Measurements from ENCODE around the gene PPP2R2B.
"Not testable (repeated sequence)": the region's sequence is repeated elsewhere in the genome, so short reads cannot be mapped to it uniquely, and the experiment has no call there.

Gene PPP2R2B

DNA sequence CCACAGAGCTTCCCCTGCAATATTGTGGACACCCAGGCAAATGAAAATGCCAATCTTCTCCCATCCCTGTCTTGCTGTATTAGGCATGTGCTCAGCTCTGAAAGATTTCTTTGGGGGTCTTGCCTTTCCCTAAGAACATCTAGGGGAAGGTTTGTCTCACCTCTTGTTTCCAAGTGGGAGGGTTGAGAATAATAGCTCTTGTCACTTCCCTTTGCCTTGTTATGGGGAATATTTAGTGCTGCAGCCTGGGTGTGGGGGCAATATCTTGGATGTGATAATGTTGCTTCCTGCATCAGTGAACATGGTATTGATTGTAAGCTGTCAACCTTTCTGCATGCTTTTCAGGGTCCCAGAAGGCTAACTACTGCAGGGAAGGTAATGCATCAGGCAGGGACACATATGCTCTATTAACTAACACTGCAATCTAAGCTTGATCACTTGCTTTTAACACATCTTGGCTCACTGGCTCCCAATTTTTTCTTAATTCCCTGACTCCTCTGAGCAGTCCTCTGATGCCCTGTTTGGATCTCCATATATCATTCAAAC, 296.4 kb downstream of the PPP2R2B start:
- H3K9me3 ChIP-seq: no peaks in the 10 kb centered on the region
- H3K9ac ChIP-seq: no peak overlapping the region
- no peak overlapping the region for H3K27ac ChIP-seq
- no peaks in the 10 kb centered on the region for H4K20me1 ChIP-seq
- no peak overlapping the region for H3K4me2 ChIP-seq
- no peak overlapping the region for H3K4me3 ChIP-seq
- no peaks in the 10 kb centered on the region for H3K4me1 ChIP-seq
- no peaks in the 10 kb centered on the region for H3K27me3 ChIP-seq
- TF ChIP-seq Cebpa-rat (IDR thresholded peaks at IDR 0.05): no peak
- no peaks in the 10 kb centered on the region for H3K36me3 ChIP-seq

DNA sequence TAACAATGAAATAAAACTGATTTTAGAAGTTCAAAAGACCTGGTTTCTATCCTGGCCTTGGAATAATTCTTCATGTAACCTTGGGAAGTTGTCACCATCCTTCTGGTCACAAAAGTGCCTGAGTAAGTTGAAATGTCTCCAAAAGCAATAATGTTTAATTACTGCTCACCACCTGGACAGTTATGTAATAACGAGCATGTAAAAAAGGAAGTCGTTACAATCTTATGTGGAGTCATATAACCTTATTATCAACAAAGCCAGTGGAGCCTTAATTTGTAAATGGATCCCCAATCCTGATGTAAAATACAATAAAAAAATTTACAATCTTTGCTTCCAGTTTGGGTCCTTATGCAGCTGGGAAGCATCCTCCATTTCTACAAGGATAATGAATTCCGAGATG, 298.3 kb downstream of the PPP2R2B start:
- Histone ChIP-seq H3K4me1 (no peaks in the 10 kb centered on the region), H3K4me3 (no peak overlapping the region), H3K27me3 (no peaks in the 10 kb centered on the region), H3K9me3 (peaks cover 15% of the 10 kb centered on the region), H3K4me2 (no peak overlapping the region), H4K20me1 (no peaks in the 10 kb centered on the region), H3K9ac (no peak overlapping the region), H3K27ac (no peak overlapping the region), H3K36me3 (no peaks in the 10 kb centered on the region)
- TF ChIP-seq Cebpa-rat (IDR thresholded peaks at IDR 0.05): no peak

DNA sequence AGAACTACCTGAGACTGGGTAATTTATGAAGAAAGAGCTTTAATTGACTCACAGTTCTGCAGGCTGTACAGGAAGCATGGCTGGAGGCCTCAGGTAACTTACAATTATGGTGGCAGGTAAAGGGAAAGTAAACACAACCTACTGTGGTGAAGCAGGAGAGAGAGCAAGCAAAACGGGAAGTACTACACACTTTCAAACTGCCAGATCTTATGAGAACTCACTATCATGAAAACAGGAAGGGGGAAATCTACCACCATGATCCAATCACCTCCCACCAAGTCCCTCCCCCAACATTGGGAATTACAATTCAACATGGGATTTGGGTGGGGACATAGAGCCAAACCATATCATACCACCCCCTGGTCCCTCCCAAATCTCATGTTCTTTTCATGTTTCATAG, 303.8 kb downstream of the PPP2R2B start:
- Histone ChIP-seq H3K27me3 (no peaks in the 10 kb centered on the region), H3K36me3 (no peaks in the 10 kb centered on the region), H3K4me2 (no peak overlapping the region), H3K9me3 (peaks cover 28% of the 10 kb centered on the region), H4K20me1 (no peaks in the 10 kb centered on the region), H3K4me1 (no peaks in the 10 kb centered on the region), H3K9ac (no peak overlapping the region), H3K27ac (no peak overlapping the region), H3K4me3 (no peak overlapping the region)
- TF ChIP-seq Cebpa-rat (IDR thresholded peaks at IDR 0.05): no peak

DNA sequence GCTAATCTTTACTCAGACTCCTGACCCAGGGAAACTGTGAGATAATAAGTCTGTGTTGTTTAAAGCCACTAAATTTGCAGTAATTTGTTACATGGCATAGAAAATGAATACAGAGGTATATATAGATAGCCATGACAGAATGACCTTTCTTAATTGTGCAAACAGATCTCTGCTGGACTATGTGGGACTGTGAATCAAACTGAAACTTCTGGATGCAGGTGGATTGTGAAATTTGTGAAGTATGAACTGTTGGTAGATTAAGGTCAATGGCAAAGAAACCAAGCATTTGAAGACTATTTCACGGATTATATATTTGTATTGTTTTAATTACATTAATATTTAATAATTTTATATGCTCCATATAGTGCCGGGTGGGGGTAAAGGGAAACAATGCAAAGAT, 310.4 kb downstream of the PPP2R2B start:
- H3K36me3 ChIP-seq: no peaks in the 10 kb centered on the region
- no peak for TF ChIP-seq Cebpa-rat (IDR thresholded peaks at IDR 0.05)
- no peaks in the 10 kb centered on the region for H3K27me3 ChIP-seq
- no peak overlapping the region for H3K4me2 ChIP-seq
- no peak overlapping the region for H3K27ac ChIP-seq
- no peak overlapping the region for H3K4me3 ChIP-seq
- no peaks in the 10 kb centered on the region for H3K9me3 ChIP-seq
- H4K20me1 ChIP-seq: no peaks in the 10 kb centered on the region
- no peaks in the 10 kb centered on the region for H3K4me1 ChIP-seq
- H3K9ac ChIP-seq: no peak overlapping the region

DNA sequence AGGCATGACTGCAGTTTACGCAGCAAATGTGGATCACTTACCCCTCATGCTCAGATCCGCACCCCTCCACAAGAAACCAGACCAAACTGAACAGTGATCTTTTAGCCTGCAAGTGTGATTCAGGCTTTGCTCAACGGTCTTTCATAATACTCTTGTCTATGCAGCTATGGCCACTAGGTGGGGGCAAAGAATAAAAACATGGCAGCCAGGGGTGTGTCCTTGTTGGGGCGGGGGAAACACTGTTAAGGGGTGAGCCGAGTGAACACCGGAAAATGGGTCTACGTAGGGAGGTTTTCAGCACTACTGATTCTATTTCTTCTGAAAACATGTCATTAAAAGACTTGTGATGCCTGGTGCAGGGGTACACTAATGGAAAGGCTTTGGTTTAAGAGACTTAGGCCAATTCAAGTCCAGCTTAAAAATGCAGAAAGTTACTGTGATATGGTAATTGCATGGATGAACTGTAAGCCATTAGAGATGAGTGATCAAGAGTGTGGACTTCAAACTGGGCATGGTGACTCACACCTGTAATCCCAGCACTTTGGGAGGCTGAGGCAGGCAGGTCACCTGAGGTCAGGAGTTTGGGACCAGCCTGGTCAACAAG, 312.7 kb downstream of the PPP2R2B start:
- TF ChIP-seq Cebpa-rat (IDR thresholded peaks at IDR 0.05): no peak
- Histone ChIP-seq H3K4me1 (no peaks in the 10 kb centered on the region), H3K9ac (no peak overlapping the region), H3K4me3 (no peak overlapping the region), H3K36me3 (no peaks in the 10 kb centered on the region), H3K27me3 (no peaks in the 10 kb centered on the region), H3K9me3 (no peaks in the 10 kb centered on the region), H3K27ac (no peak overlapping the region), H4K20me1 (no peaks in the 10 kb centered on the region), H3K4me2 (no peak overlapping the region)

DNA sequence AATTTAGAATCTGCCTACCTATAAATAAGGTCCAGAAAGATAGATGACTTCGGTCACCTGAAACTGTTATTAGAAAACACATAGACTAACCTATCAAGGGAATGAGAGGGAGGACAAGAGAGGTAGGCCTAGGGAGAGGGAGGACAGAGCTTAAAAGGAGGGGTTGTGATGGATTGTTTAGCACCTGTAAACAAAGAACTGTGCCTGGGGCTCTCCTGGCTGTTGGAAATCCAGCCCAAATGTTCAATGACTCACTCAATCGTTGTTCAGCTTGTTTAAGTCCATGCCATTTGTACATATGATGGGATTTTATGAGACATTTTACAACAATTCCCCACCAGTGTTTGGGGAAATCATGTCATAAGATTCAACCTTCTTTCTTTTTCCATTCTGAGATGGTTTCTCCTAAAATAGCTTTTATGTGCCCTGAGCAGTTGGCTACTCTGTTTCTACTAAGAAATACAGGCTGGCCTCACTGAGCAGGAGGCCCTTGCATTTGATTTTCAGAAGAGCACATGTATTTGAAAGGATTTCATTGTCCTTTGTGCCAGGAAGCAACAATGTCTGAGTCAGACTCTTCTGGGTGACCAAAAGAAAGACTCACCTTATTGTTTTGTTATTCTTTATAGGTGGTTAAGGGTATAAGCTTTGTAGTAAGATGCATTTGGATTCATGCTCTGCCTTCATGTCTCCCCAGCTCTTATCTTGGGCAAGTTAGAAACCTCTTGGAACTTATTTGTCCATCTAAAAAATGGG, 314.4 kb downstream of the PPP2R2B start:
- no peak overlapping the region for H3K4me3 ChIP-seq
- H3K9me3 ChIP-seq: no peaks in the 10 kb centered on the region
- H3K4me2 ChIP-seq: no peak overlapping the region
- H3K4me1 ChIP-seq: no peaks in the 10 kb centered on the region
- H3K27me3 ChIP-seq: no peaks in the 10 kb centered on the region
- H3K36me3 ChIP-seq: no peaks in the 10 kb centered on the region
- H4K20me1 ChIP-seq: no peaks in the 10 kb centered on the region
- no peak overlapping the region for H3K9ac ChIP-seq
- H3K27ac ChIP-seq: no peak overlapping the region
- no peak for TF ChIP-seq Cebpa-rat (IDR thresholded peaks at IDR 0.05)

DNA sequence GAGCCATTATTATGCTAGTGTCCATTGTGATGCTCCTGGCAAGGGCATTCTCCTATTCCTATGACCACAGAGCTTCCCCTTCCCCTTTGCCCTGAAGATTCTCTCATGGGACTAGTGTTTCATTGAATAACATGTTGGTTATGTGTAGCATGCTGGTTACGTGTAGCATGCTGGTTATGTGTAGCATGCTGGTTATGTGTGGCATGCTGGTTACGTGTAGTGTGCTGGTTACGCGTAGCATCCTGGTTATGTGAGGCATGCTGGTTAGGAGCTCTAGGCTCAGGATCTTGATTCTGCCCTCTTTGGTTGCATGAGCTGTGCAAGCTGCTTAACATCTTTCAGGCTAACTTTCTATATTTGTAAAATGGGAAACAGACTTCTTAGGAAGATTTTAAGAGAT, 316.1 kb downstream of the PPP2R2B start:
- H3K4me3 ChIP-seq: no peak overlapping the region
- no peaks in the 10 kb centered on the region for H3K9me3 ChIP-seq
- H3K9ac ChIP-seq: no peak overlapping the region
- no peaks in the 10 kb centered on the region for H3K27me3 ChIP-seq
- H3K4me1 ChIP-seq: no peaks in the 10 kb centered on the region
- H3K27ac ChIP-seq: no peak overlapping the region
- TF ChIP-seq Cebpa-rat (IDR thresholded peaks at IDR 0.05): no peak
- no peak overlapping the region for H3K4me2 ChIP-seq
- H3K36me3 ChIP-seq: no peaks in the 10 kb centered on the region
- no peaks in the 10 kb centered on the region for H4K20me1 ChIP-seq

DNA sequence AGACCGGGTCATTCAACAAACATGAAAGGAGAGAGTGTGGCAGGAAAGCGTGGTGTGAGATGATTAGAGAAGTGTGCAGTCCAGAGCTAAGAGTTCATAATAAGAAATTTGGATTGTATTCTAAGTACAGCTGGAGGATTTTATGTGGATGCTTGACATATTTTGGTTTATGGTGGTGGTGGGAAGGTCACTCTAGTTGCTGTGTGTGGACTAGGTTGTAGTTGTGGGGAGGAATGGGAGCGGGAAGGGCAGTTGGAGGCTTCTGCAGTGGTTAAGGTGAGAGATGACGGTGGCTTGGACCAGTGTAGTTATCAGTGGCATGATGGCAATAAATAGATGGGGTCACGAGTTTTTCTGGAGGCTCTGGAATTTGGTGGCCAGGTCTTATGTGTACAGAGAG, 316.8 kb downstream of the PPP2R2B start:
- no peak for TF ChIP-seq Cebpa-rat (IDR thresholded peaks at IDR 0.05)
- H3K27ac ChIP-seq: no peak overlapping the region

DNA sequence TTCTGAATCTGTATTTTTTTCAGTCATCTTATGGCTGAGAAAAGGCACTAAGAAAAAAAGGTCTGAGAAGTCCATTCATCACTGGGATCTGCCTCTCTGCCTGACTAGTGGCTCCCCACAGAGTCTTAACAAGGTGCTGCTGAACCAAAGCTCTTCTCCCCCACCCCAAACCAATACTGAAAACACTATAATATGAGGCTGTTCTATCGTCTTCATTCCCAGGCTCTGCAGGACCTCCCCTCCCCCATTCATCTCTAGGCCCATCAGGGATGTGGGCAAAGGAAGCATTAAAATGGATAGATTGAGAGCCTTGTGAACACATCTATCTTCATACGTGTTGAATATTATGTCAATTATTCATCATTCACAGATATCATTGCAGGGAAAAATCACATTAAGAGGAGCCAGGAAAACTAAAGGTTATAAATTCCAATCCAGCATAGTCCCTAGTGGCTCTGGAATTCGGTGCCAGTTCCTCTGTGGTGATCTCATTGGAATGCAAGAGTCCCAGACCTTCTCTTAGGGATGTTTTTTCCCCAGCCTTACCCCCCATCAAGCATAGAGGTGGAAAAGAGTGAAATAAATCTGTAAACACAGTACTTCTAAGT, 318.2 kb downstream of the PPP2R2B start:
- H3K9me3 ChIP-seq: no peaks in the 10 kb centered on the region; the same call in 1 of the 2 replicates
- H3K4me1 ChIP-seq: no peaks in the 10 kb centered on the region
- TF ChIP-seq Cebpa-rat (IDR thresholded peaks at IDR 0.05): no peak
- H3K4me3 ChIP-seq: no peak overlapping the region
- no peak overlapping the region for H3K9ac ChIP-seq
- no peaks in the 10 kb centered on the region for H4K20me1 ChIP-seq
- H3K27ac ChIP-seq: no peak overlapping the region
- H3K36me3 ChIP-seq: no peaks in the 10 kb centered on the region
- no peak overlapping the region for H3K4me2 ChIP-seq
- H3K27me3 ChIP-seq: no peaks in the 10 kb centered on the region

More for the DNA sequence above, 316.8 kb downstream of the PPP2R2B start:
- Histone ChIP-seq H3K4me3 (no peak overlapping the region), H3K27me3 (no peaks in the 10 kb centered on the region), H3K4me2 (no peak overlapping the region), H3K9ac (no peak overlapping the region), H3K4me1 (no peaks in the 10 kb centered on the region), H3K36me3 (no peaks in the 10 kb centered on the region), H3K9me3 (no peaks in the 10 kb centered on the region), H4K20me1 (no peaks in the 10 kb centered on the region)

DNA sequence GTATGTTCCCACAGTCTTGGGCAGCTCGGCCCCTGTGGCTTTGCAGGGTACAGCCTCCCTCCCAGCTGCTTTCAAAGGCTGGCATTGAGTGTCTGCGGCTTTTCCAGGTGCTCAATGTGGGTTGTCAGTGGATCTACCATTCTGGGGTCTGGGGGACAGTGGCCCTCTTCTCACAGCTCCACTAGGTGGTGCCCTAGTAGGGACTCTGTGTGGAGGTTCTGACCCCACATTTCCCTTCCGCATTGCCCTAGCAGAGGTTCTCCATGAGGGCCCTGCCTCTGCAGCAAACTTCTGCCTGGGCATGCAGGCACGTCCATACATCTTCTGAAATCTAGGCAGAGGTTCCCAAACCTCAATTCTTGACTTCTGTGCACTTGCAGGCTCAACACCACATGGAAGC, 321.7 kb downstream of the PPP2R2B start:
- not testable (repeated sequence) for H3K4me1 ChIP-seq, H3K9ac ChIP-seq, H3K36me3 ChIP-seq

More for the DNA sequence above, 321.7 kb downstream of the PPP2R2B start:
- H3K4me2 ChIP-seq, H4K20me1 ChIP-seq, H3K27me3 ChIP-seq, H3K4me3 ChIP-seq, H3K9me3 ChIP-seq, H3K27ac ChIP-seq: not testable (repeated sequence)

All from BLaER1 (cell line).